ENCODE results near the gene FOXJ1.

GRCh38 chr17:76125922-76126321, 15.1 kb downstream of the FOXJ1 start:
- TF ChIP-seq ZFP30 (CRISPR knock-in tag; IDR thresholded peaks at IDR 0.05) (no peak), TSHZ2 (CRISPR knock-in tag; IDR thresholded peaks at IDR 0.05) (no peak), ARNTL (CRISPR knock-in tag; IDR thresholded peaks at IDR 0.05; ENCODE audit: borderline replicate concordance, low read depth) (no peak), ZNF565 (CRISPR knock-in tag; conservative IDR thresholded peaks at IDR 0.05; ENCODE audit: low read depth) (no peak), ZFP3 (CRISPR knock-in tag; IDR thresholded peaks at IDR 0.05) (no peak), CSRNP3 (CRISPR knock-in tag; IDR thresholded peaks at IDR 0.05) (no peak), RARB (CRISPR knock-in tag; IDR thresholded peaks at IDR 0.05) (no peak), GLIS3 (CRISPR knock-in tag; IDR thresholded peaks at IDR 0.05) (no peak), ZNF8 (CRISPR knock-in tag; IDR thresholded peaks at IDR 0.05) (no peak)

Measured in SK-N-SH treated with all-trans-retinoic acid at 6 μM for 48 hours (cell line).